ENCODE data around the gene PPP6R1. TPM values are rescaled to one million over a fixed set of nuclear protein-coding genes. Genes with fewer than 3 reads are reported as not detected.
A peak's percentile ranks its signal among the peaks of the same experiment; 100 is the strongest.

PPP6R1 gene
- total and polyA plus RNA-seq, 2 of the 13 experiments (the other 11 are each of a cell fraction or from before 2014, with no cell fraction given): 25.8 to 54.0 TPM

DNA sequence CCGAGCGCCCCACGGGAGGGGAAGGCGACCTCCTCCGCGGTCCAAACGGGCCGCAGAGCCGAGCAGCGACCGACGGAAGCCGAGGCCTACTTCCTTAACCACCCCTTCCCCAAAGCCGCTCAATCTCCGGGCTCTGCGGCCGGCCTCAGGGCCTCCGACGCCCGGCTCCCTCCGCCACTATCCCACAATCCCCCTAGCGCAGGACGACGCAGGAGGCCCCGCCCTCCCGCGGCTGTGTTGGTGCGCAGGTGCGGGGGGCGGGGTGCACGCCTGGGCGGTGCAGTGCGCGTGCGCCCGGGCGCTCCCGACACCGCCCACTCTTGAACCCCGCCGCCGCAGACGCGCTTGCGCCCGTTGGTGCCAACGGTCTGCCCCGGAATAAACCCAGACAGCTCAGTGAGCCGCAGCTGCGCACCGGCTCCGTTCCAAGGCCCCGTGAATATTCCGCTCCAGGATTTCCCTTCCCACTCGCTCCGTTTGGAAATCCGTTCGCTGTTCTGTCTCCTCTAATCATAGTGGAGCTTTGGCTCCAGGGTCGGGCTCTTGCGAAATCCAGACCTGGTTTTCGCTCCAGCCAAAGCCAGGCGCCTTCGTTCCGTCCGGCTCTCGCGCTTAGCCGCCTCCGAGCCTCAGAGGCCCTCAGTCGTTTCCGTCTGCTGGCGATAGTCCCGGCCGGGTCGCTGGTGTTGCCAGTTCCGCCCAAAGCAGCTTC lies at the start of gene PPP6R1 (continued):
- TF ChIP-seq MEF2D (CRISPR knock-in tag; IDR thresholded peaks at IDR 0.05) (peak; percentile 77; the same call in 1 of the 2 replicates), ZFP36L2 (CRISPR knock-in tag; IDR thresholded peaks at IDR 0.05) (no peak), FLYWCH1 (CRISPR knock-in tag; IDR thresholded peaks at IDR 0.05) (no peak), MTA1 (CRISPR knock-in tag; IDR thresholded peaks at IDR 0.05; ENCODE audit: borderline replicate concordance) (no peak), GABPA (IDR thresholded peaks at IDR 0.05; ENCODE audit: low read depth, low read length) (peak; percentile 45; the same call in 1 of the 2 replicates), GABPA (CRISPR knock-in tag; IDR thresholded peaks at IDR 0.05; ENCODE audit: low read depth) (peak; percentile 83), KLF13 (CRISPR knock-in tag; IDR thresholded peaks at IDR 0.05) (no peak), ELF1 (CRISPR knock-in tag; IDR thresholded peaks at IDR 0.05) (peak; percentile 89), HOXD1 (CRISPR knock-in tag; IDR thresholded peaks at IDR 0.05) (peak; percentile 84), NFE2L1 (CRISPR knock-in tag; IDR thresholded peaks at IDR 0.05; ENCODE audit: borderline replicate concordance) (no peak), ZNF224 (CRISPR knock-in tag; IDR thresholded peaks at IDR 0.05) (no peak), NR1H2 (CRISPR knock-in tag; IDR thresholded peaks at IDR 0.05; ENCODE audit: borderline replicate concordance, low read depth) (peak; percentile 52; the same call in 1 of the 2 replicates), SMAD1 (CRISPR knock-in tag; IDR thresholded peaks at IDR 0.05; ENCODE audit: borderline replicate concordance, low read depth) (no peak), POLR2AphosphoS5 (IDR thresholded peaks at IDR 0.05; ENCODE audit: low read depth, low read length) (peak; percentile 88), MYNN (CRISPR knock-in tag; IDR thresholded peaks at IDR 0.05; ENCODE audit: low read depth) (no peak), SRSF1 (optimal IDR thresholded peaks at IDR 0.05; ENCODE audit: low read depth, low read length) (peak; percentile 18), ZNF841 (CRISPR knock-in tag; IDR thresholded peaks at IDR 0.05; ENCODE audit: borderline replicate concordance) (no peak)
- TF ChIP-seq, protein P1, sequence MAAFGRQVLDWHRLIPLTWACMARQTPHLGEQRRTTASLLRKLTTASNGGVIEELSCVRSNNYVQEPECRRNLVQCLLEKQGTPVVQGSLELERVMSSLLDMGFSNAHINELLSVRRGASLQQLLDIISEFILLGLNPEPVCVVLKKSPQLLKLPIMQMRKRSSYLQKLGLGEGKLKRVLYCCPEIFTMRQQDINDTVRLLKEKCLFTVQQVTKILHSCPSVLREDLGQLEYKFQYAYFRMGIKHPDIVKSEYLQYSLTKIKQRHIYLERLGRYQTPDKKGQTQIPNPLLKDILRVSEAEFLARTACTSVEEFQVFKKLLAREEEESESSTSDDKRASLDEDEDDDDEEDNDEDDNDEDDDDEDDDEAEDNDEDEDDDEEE (CRISPR knock-in tag; IDR thresholded peaks at IDR 0.05): peak; percentile 91; the same call in 1 of the 2 replicates
- TF ChIP-seq, protein P2, sequence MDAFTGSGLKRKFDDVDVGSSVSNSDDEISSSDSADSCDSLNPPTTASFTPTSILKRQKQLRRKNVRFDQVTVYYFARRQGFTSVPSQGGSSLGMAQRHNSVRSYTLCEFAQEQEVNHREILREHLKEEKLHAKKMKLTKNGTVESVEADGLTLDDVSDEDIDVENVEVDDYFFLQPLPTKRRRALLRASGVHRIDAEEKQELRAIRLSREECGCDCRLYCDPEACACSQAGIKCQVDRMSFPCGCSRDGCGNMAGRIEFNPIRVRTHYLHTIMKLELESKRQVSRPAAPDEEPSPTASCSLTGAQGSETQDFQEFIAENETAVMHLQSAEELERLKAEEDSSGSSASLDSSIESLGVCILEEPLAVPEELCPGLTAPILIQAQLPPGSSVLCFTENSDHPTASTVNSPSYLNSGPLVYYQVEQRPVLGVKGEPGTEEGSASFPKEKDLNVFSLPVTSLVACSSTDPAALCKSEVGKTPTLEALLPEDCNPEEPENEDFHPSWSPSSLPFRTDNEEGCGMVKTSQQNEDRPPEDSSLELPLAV (CRISPR knock-in tag; conservative IDR thresholded peaks at IDR 0.05; ENCODE audit: low read depth): no peak
- TF ChIP-seq, protein P3, sequence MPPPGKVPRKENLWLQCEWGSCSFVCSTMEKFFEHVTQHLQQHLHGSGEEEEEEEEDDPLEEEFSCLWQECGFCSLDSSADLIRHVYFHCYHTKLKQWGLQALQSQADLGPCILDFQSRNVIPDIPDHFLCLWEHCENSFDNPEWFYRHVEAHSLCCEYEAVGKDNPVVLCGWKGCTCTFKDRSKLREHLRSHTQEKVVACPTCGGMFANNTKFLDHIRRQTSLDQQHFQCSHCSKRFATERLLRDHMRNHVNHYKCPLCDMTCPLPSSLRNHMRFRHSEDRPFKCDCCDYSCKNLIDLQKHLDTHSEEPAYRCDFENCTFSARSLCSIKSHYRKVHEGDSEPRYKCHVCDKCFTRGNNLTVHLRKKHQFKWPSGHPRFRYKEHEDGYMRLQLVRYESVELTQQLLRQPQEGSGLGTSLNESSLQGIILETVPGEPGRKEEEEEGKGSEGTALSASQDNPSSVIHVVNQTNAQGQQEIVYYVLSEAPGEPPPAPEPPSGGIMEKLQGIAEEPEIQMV (CRISPR knock-in tag; IDR thresholded peaks at IDR 0.05; ENCODE audit: low read depth): peak; percentile 8; the same call in 1 of the 2 replicates
- TF ChIP-seq, protein P4, sequence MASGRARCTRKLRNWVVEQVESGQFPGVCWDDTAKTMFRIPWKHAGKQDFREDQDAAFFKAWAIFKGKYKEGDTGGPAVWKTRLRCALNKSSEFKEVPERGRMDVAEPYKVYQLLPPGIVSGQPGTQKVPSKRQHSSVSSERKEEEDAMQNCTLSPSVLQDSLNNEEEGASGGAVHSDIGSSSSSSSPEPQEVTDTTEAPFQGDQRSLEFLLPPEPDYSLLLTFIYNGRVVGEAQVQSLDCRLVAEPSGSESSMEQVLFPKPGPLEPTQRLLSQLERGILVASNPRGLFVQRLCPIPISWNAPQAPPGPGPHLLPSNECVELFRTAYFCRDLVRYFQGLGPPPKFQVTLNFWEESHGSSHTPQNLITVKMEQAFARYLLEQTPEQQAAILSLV (CRISPR knock-in tag; IDR thresholded peaks at IDR 0.05; ENCODE audit: borderline replicate concordance): peak; percentile 80
- TF ChIP-seq, protein P5, sequence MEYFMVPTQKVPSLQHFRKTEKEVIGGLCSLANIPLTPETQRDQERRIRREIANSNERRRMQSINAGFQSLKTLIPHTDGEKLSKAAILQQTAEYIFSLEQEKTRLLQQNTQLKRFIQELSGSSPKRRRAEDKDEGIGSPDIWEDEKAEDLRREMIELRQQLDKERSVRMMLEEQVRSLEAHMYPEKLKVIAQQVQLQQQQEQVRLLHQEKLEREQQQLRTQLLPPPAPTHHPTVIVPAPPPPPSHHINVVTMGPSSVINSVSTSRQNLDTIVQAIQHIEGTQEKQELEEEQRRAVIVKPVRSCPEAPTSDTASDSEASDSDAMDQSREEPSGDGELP (IDR thresholded peaks at IDR 0.05; ENCODE audit: borderline replicate concordance, low read depth): peak; percentile 85
- TF ChIP-seq, protein P6, sequence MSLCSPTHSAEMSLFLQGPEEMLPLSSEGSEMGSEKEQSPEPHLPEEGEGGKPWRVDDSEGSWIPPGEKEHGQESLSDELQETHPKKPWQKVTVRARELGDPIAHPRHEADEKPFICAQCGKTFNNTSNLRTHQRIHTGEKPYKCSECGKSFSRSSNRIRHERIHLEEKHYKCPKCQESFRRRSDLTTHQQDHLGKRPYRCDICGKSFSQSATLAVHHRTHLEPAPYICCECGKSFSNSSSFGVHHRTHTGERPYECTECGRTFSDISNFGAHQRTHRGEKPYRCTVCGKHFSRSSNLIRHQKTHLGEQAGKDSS (CRISPR knock-in tag; IDR thresholded peaks at IDR 0.05; ENCODE audit: borderline replicate concordance, low read depth): peak; percentile 83; the same call in 1 of the 2 replicates
